ENCODE data around the gene TBC1D26.
"Not testable (repeated sequence)": the region's sequence is repeated elsewhere in the genome, so short reads cannot be mapped to it uniquely, and the experiment has no call there.

The TBC1D26 gene

GRCh38 chr17:15731900-15732299 lies at the start of gene TBC1D26:
Gene TBC1D26, plus strand, starts transcription at chr17:15732283. Its CDS starts 3,066 bp downstream, at chr17:15735349.
- not testable (repeated sequence) for DNase-seq

GRCh38 chr17:15683135-15683534 lies 48.9 kb upstream of the TBC1D26 start:
- DNase-seq: not testable (repeated sequence)

GRCh38 chr17:15683824-15684478 lies 48.1 kb upstream of the TBC1D26 start, which contains the start of gene TRIM16:
Gene TRIM16, minus strand, starts transcription at chr17:15684311. Its CDS starts 32,702 bp downstream, at chr17:15651609.
- peak; percentile 57 for DNase-seq

GRCh38 chr17:15687494-15687893 lies 44.6 kb upstream of the TBC1D26 start:
- not testable (repeated sequence) for DNase-seq

GRCh38 chr17:15698967-15699366 lies 33.1 kb upstream of the TBC1D26 start:
- DNase-seq: not testable (repeated sequence)

- peak; percentile 99 for DNase-seq
Measured at GRCh38 chr17:15699413-15699924, 32.6 kb upstream of the TBC1D26 start, which contains the start of gene ZNF286A. Gene ZNF286A, plus strand, starts transcription at chr17:15699752. Its CDS starts 578 bp downstream, at chr17:15700330.

- not testable (repeated sequence) for DNase-seq
Measured at GRCh38 chr17:15699937-15700336, 32.1 kb upstream of the TBC1D26 start.

- not testable (repeated sequence) for DNase-seq
Measured at GRCh38 chr17:15704239-15704638, 27.8 kb upstream of the TBC1D26 start.

- DNase-seq: not testable (repeated sequence)
Measured at GRCh38 chr17:15704813-15705212, 27.3 kb upstream of the TBC1D26 start.

- not testable (repeated sequence) for DNase-seq
Measured at GRCh38 chr17:15708879-15709278, 23.2 kb upstream of the TBC1D26 start.

- not testable (repeated sequence) for DNase-seq
Measured at GRCh38 chr17:15716601-15717563, 15.2 kb upstream of the TBC1D26 start.

GRCh38 chr17:15730535-15730934 lies 1.5 kb upstream of the TBC1D26 start:
- not testable (repeated sequence) for DNase-seq

GRCh38 chr17:15733174-15733789 lies 1.2 kb downstream of the TBC1D26 start:
- not testable (repeated sequence) for DNase-seq

GRCh38 chr17:15736578-15736977 lies 4.5 kb downstream of the TBC1D26 start:
- not testable (repeated sequence) for DNase-seq

GRCh38 chr17:15738066-15738465 lies 6.0 kb downstream of the TBC1D26 start:
- no peak for DNase-seq

- DNase-seq: not testable (repeated sequence)
Measured at GRCh38 chr17:15739259-15739658, 7.2 kb downstream of the TBC1D26 start.

- DNase-seq: not testable (repeated sequence)
Measured at GRCh38 chr17:15740041-15740440, 8.0 kb downstream of the TBC1D26 start.

GRCh38 chr17:15740570-15741120 lies 8.6 kb downstream of the TBC1D26 start:
- DNase-seq: no peak

GRCh38 chr17:15741624-15742023 lies 9.5 kb downstream of the TBC1D26 start:
- DNase-seq: no peak

GRCh38 chr17:15742051-15742795 lies 10.1 kb downstream of the TBC1D26 start:
- DNase-seq: no peak

- DNase-seq: no peak
Measured at GRCh38 chr17:15742921-15743320, 10.8 kb downstream of the TBC1D26 start.
